SK-N-SH (cell line): ENCODE data around the gene PF4V1. TPM values are rescaled to one million over a fixed set of nuclear protein-coding genes. Genes with fewer than 3 reads are reported as not detected.

ENCODE experiments used
- CTCF ChIA-PET: fragments of 300-600, 350-600 bp; formaldehyde crosslinking; extraction: SDS; loops from one replicate; lab custom pipeline; 2021; lab: Yijun Ruan, JAX
- POLR2A ChIA-PET: fragments of 350-600 bp; sonication (Branson Sonifier 250); formaldehyde crosslinking; extraction: SDS; loops from one replicate; lab custom pipeline; 2020; ENCODE audit warnings: antibody characterized with exemption, inconsistent platforms; lab: Yijun Ruan, JAX
- DNase-seq: peaks from one replicate; pipeline ENCODE4 v3.0.0; 2012
- H2AFZ ChIP-seq: fragments of 200-600 bp; sonication (generic); 2 replicates; pipeline ENCODE4 v1.8.1; 2016; ENCODE audit warnings: antibody characterized with exemption, mild to moderate bottlenecking, low read depth
- H3F3A ChIP-seq: fragments of 200-600 bp; sonication (generic); replicated peaks from 2 replicates; pipeline ENCODE3; 2016; ENCODE audit warnings: antibody characterized with exemption, mild to moderate bottlenecking; ENCODE audit not compliant: insufficient read depth
- H3K27ac ChIP-seq, 2 experiments: fragments of 200-500 bp in 1 of 2; fragments of 200-600 bp in 1 of 2; sonication (Bioruptor generic) in 1 of 2; sonication (generic), shearing (Covaris generic) in 1 of 2; 2 replicates each; pipeline versions ENCODE4 v1.5.1 to v1.6.1; 2014 to 2016; ENCODE audit warnings: low read depth in 2 of 2, inconsistent platforms in 1 of 2, low read length in 1 of 2, mild to moderate bottlenecking in 1 of 2, mixed read lengths in 1 of 2
- H3K27me3 ChIP-seq: fragments of 200-600 bp; sonication (generic), shearing (Covaris generic); 2 replicates; pipeline ENCODE4 v1.6.1; 2016; ENCODE audit warnings: mixed run types; ENCODE audit not compliant: insufficient read depth
- H3K36me3 ChIP-seq, 2 experiments: fragments of 200-500 bp in 1 of 2; fragments of 200-600 bp in 1 of 2; sonication (Bioruptor generic) in 1 of 2; sonication (generic) in 1 of 2; replicated peaks in 1 of 2; 2 replicates each; pipeline versions ENCODE3 to v1.5.1; 2014 to 2016; ENCODE audit warnings: low read length in 1 of 2, mild to moderate bottlenecking in 1 of 2; ENCODE audit not compliant: insufficient read depth in 2 of 2, control insufficient read depth in 1 of 2
- H3K4me1 ChIP-seq, 2 experiments: fragments of 200-500 bp in 1 of 2; fragments of 200-600 bp in 1 of 2; sonication (Bioruptor generic) in 1 of 2; sonication (generic), shearing (Covaris generic) in 1 of 2; 2 replicates each; pipeline versions ENCODE4 v1.5.1 to v1.6.1; 2014 to 2016; ENCODE audit warnings: low read depth in 1 of 2, low read length in 1 of 2, mixed run types in 1 of 2; ENCODE audit not compliant: insufficient read depth in 2 of 2, control insufficient read depth in 1 of 2
- H3K4me2 ChIP-seq: fragments of 200-600 bp; sonication (generic), shearing (Covaris generic); 2 replicates; pipeline ENCODE4 v1.6.1; 2017; ENCODE audit warnings: mixed run types
- H3K4me3 ChIP-seq, 2 experiments: fragments of 200-500 bp in 1 of 2; fragments of 200-600 bp in 1 of 2; sonication (Bioruptor generic) in 1 of 2; sonication (generic), shearing (Covaris generic) in 1 of 2; 2 replicates each; pipeline versions ENCODE4 v1.5.1 to v1.8.1; 2014 to 2016; ENCODE audit warnings: low read depth in 2 of 2, inconsistent platforms in 1 of 2, low read length in 1 of 2, mild to moderate bottlenecking in 1 of 2, mixed read lengths in 1 of 2, moderate library complexity in 1 of 2
- H3K79me2 ChIP-seq: fragments of 200-600 bp; sonication (generic); 2 replicates; pipeline ENCODE4 v1.8.1; 2017; ENCODE audit warnings: mild to moderate bottlenecking; ENCODE audit not compliant: insufficient read depth
- H3K9ac ChIP-seq: fragments of 200-600 bp; sonication (generic); 2 replicates; pipeline ENCODE4 v1.6.1; 2017; ENCODE audit warnings: mixed run types
- H3K9me2 ChIP-seq: fragments of 200-600 bp; sonication (generic); 2 replicates; pipeline ENCODE4 v1.6.1; 2017; ENCODE audit warnings: mixed run types
- H3K9me3 ChIP-seq: fragments of 200-600 bp; sonication (generic); 2 replicates; pipeline ENCODE4 v1.6.1; 2017; ENCODE audit warnings: mixed run types, mild to moderate bottlenecking, moderate library complexity
- H4K20me1 ChIP-seq: fragments of 200-600 bp; sonication (generic); 2 replicates; pipeline ENCODE4 v1.6.1; 2017; ENCODE audit warnings: mild to moderate bottlenecking, mixed run types; ENCODE audit not compliant: insufficient read depth
- EP300 ChIP-seq, 2 experiments: IDR thresholded peaks; 2 replicates each; pipeline versions ENCODE4 v1.4.0 to v1.6.1; 2012; ENCODE audit warnings: borderline replicate concordance in 1 of 2, low read depth in 1 of 2, low read length in 1 of 2
- EZH2phosphoT487 ChIP-seq: fragments of 200-600 bp; sonication (generic); IDR thresholded peaks from 2 replicates; pipeline ENCODE4 v1.6.1; 2017; ENCODE audit warnings: low read depth, mixed run types, mild to moderate bottlenecking, antibody characterized with exemption, moderate library complexity, borderline replicate concordance
- FOXM1 ChIP-seq: IDR thresholded peaks from 2 replicates; pipeline ENCODE4 v1.4.0; 2012; ENCODE audit warnings: low read depth, mild to moderate bottlenecking
- GATA2 ChIP-seq: sonication (generic); formaldehyde crosslinking; IDR thresholded peaks from 2 replicates; pipeline ENCODE4 v1.5.0; 2020; ENCODE audit warnings: mild to moderate bottlenecking, missing genetic modification reagents
- JUND ChIP-seq: IDR thresholded peaks from 2 replicates; pipeline ENCODE4 v1.4.0; 2012
- MAX ChIP-seq: IDR thresholded peaks from 2 replicates; pipeline ENCODE4 v1.4.0; 2012; ENCODE audit warnings: low read depth
- MEF2A ChIP-seq: IDR thresholded peaks from 2 replicates; pipeline ENCODE4 v1.4.0; 2012; ENCODE audit warnings: low read depth, borderline replicate concordance
- NRF1 ChIP-seq: IDR thresholded peaks from 2 replicates; pipeline ENCODE4 v1.6.1; 2012; ENCODE audit warnings: low read depth, mild to moderate bottlenecking, low read length
- SIN3A ChIP-seq: IDR thresholded peaks from 2 replicates; pipeline ENCODE4 v1.6.1; 2012; ENCODE audit warnings: low read depth, mild to moderate bottlenecking, low read length, moderate library complexity, borderline replicate concordance
- WGBS: methylation state at CpG from one replicate; pipeline ENCODE4 v1.1.6; 2017; ENCODE audit warnings: low lambda C conversion rate; 5-methylcytosine and 5-hydroxymethylcytosine counted together
- polyA plus RNA-seq, 3 experiments: library from polyadenylated mRNA; depleted of rRNA; stranded (reverse); fragments of >200 nt; gene quantifications; 2 replicates each; pipeline ENCODE4 v1.2.3, GENCODE V29; 2012
- TF ChIP-seq, protein P1 (sequence below): fragments of 150-350 bp; IDR thresholded peaks from 2 replicates; pipeline ENCODE4 v1.6.1; 2017; ENCODE audit warnings: antibody characterized with exemption, low read length, low read depth, borderline replicate concordance
- TF ChIP-seq, protein P2 (sequence below): IDR thresholded peaks from 2 replicates; pipeline ENCODE4 v1.4.0; 2012; ENCODE audit warnings: low read depth, borderline replicate concordance
- TF ChIP-seq, protein P3 (sequence below): fragments of 150-350 bp; IDR thresholded peaks from 2 replicates; pipeline ENCODE4 v1.6.1; 2016; ENCODE audit warnings: mild to moderate bottlenecking, low read depth, low read length

The PF4V1 gene
- polyA plus RNA-seq, 1 of the 3 experiments (the other 2 are of a cell fraction) = not detected

GRCh38 chr4:73894001-73894400, 40.9 kb downstream of the PF4V1 start:
- Histone ChIP-seq H3K9me2 (no peaks in the 10 kb centered on the region), H3K9ac (no peak overlapping the region), H3K4me3 (no peak overlapping the region), H3F3A (no peaks in the 10 kb centered on the region), H3K27ac (no peak overlapping the region), H3K4me2 (no peak overlapping the region), H3K27me3 (peaks cover 20% of the 10 kb centered on the region), H2AFZ (no peak overlapping the region), H4K20me1 (no peaks in the 10 kb centered on the region), H3K4me1 (no peaks in the 10 kb centered on the region), H3K79me2 (no peaks in the 10 kb centered on the region), H3K9me3 (no peaks in the 10 kb centered on the region), H3K36me3 (no peaks in the 10 kb centered on the region)
- ChIA-PET POLR2A (no interaction called here), CTCF (no interaction called here)
- TF ChIP-seq EP300 (IDR thresholded peaks at IDR 0.05; ENCODE audit: borderline replicate concordance in 1 of 2, low read depth in 1 of 2, low read length in 1 of 2) (no peak), MAX (no peak), SIN3A (no peak), FOXM1 (no peak), JUND (no peak), MEF2A (no peak), GATA2 (CRISPR knock-in tag) (no peak), NRF1 (no peak), EZH2phosphoT487 (no peak)
- TF ChIP-seq, protein P1, sequence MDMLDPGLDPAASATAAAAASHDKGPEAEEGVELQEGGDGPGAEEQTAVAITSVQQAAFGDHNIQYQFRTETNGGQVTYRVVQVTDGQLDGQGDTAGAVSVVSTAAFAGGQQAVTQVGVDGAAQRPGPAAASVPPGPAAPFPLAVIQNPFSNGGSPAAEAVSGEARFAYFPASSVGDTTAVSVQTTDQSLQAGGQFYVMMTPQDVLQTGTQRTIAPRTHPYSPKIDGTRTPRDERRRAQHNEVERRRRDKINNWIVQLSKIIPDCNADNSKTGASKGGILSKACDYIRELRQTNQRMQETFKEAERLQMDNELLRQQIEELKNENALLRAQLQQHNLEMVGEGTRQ = no peak
- TF ChIP-seq, protein P2, sequence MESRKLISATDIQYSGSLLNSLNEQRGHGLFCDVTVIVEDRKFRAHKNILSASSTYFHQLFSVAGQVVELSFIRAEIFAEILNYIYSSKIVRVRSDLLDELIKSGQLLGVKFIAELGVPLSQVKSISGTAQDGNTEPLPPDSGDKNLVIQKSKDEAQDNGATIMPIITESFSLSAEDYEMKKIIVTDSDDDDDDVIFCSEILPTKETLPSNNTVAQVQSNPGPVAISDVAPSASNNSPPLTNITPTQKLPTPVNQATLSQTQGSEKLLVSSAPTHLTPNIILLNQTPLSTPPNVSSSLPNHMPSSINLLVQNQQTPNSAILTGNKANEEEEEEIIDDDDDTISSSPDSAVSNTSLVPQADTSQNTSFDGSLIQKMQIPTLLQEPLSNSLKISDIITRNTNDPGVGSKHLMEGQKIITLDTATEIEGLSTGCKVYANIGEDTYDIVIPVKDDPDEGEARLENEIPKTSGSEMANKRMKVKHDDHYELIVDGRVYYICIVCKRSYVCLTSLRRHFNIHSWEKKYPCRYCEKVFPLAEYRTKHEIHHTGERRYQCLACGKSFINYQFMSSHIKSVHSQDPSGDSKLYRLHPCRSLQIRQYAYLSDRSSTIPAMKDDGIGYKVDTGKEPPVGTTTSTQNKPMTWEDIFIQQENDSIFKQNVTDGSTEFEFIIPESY = no peak
- TF ChIP-seq, protein P3, sequence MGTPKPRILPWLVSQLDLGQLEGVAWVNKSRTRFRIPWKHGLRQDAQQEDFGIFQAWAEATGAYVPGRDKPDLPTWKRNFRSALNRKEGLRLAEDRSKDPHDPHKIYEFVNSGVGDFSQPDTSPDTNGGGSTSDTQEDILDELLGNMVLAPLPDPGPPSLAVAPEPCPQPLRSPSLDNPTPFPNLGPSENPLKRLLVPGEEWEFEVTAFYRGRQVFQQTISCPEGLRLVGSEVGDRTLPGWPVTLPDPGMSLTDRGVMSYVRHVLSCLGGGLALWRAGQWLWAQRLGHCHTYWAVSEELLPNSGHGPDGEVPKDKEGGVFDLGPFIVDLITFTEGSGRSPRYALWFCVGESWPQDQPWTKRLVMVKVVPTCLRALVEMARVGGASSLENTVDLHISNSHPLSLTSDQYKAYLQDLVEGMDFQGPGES = no peak
- no peak for DNase-seq
- WGBS = 4% methylated on average over 2 of the region's 2 CpGs
